Sciatic nerve (tissue), 2 donors: ENCODE data around the gene CLCF1. TPM values are rescaled to one million over a fixed set of nuclear protein-coding genes. Genes with fewer than 3 reads are reported as not detected.
"Not testable (repeated sequence)": the region's sequence is repeated elsewhere in the genome, so short reads cannot be mapped to it uniquely, and the experiment has no call there.

Source experiments
- ATAC-seq: fragments of 200-7000 bp; cut with Tn5 transposase; one replicate; pipeline ENCODE4 v1.9.1; 2020; ENCODE audit warnings: mild to moderate bottlenecking, moderate library complexity
- DNase-seq: peaks from one replicate; pipeline ENCODE4 v3.0.0-alpha.2; 2020; ENCODE audit warnings: low spot score
- intact Hi-C: fragments of 100-400 bp; cut with DNase I; formaldehyde crosslinking; loops from one replicate; pipeline ENCODE4 v1.14.2; 2022
- total RNA-seq: library from RNA; stranded (reverse); fragmentation: NEBNext Ultra II Directional; extraction: Animal tissue kit (Norgen Biotek cat#: 25700); gene quantifications from one replicate; pipeline ENCODE4 v1.2.1, GENCODE V29; 2021
- donor health status: DM: no; HTN: no; CAD: no.
- donor health status: DM: no; HTN: no; CAD: no.

CLCF1 gene
- total RNA-seq, 1 donor from 2014 or later: 7.5 TPM

DNA sequence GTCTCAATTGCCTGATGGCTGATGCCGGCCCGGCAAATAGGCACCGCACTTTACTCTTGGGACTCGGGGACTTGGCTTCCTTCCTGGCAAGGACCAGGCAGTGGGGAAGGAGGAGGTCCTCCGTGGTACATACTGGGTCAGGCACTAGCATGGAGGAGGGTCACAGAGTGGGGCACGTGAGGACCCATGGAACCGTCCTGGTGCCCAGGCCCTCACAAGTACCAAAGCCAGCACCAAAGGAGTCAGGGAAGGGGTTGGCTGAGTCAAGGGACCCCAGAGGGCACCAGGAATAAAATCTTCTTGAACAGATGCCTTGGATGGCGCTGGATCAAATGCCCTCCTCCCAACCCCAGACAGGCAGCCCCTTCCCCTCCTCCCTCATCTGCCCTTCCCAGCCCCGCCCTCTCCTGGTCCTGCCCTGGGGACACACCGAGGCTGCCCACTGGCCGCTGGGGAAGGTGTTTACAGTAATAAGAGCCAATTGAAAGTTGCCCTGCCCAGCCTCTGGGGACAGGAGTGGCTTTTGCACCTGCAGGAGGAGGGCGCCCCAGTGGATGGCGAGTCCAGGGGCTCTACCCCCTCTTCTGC is 36.5 kb upstream of the CLCF1 start:
- ATAC-seq (peak; percentile 3), DNase-seq (no peak)
- intact Hi-C loops: no loop called here

DNA sequence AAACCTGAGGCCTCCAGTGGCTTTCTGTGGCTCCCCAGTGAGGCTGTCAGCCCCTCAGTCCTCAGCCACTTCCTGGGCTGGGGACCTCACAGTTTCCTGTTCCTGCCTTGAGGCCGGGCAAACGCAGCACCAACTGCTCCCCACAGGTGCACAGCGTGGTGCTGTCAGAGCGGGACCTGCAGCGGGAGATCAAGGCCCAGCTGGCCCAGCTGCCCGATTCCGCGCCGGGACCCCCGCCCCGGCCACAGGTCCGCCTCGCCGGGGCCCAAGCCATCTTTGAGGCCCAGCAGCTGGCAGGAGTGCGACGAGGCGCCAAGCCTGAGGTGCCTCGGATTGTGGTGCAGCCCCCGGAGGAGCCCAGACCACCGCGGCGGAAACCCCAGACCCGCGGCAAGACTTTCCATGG is 35.9 kb upstream of the CLCF1 start:
- no peak for DNase-seq
- intact Hi-C loops: no loop called here

DNA sequence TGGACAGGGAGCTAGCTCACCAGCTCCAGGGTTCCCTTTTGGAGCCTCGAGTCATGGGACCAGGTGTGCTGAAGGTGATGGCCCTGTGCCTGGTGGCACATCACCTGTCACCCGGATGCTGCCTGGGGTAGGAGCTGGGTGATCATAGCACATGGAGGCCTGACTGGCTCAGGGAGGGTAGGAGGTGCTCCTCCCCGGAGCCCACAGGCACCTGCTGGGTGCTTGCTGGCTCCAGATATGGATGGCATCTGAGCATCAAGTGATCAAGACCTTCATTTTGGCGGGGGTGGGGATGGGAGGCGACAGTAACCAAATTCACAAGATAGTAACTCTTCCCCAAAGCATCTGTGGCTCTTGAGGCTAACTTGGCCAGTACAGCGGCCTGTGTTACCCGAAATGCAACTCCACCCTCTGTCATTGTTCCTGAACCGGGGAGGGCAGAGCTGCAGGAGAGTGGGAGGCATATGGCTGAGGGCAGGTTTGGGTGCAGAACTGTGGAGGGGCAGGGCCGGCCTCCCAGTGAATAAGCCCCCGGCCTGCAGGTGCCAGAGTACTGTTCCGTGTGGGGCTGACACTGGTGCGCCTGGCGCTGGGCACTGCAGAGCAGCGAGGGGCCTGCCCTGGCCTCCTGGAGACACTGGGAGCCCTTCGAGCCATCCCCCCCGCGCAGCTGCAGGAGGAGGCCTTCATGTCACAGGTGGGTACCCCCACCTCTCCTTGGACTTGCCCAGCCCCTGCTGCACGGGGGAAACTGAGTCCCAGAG is 35.2 kb upstream of the CLCF1 start:
- DNase-seq (no peak), ATAC-seq (no peak)
- intact Hi-C loops: no loop called here

More for the DNA sequence above, 35.9 kb upstream of the CLCF1 start:
- no peak for ATAC-seq

DNA sequence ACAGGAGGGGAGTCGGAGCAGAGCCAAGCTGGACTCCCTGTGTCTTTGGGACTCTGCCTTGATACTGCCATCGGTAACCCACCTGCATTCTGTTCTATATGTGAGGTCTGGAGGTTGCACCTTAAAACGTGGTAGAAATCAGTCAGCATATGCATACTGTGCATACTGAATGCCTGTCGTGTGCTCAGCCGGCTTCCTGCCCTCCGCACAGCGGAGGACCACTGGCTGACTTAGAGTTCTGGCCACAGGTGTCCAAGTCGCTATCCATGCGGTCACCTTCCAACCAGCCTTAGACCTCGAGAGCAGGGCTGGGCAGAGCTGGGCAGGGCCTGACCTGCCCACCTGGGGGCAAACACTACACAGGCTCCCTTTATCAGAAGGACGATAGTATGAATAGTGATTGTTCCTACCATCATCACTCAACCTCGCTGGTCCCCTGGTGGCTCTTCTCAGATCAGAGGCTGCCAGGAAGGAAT is 34.3 kb upstream of the CLCF1 start:
- DNase-seq (no peak), ATAC-seq (no peak)
- intact Hi-C loops: no loop called here

DNA sequence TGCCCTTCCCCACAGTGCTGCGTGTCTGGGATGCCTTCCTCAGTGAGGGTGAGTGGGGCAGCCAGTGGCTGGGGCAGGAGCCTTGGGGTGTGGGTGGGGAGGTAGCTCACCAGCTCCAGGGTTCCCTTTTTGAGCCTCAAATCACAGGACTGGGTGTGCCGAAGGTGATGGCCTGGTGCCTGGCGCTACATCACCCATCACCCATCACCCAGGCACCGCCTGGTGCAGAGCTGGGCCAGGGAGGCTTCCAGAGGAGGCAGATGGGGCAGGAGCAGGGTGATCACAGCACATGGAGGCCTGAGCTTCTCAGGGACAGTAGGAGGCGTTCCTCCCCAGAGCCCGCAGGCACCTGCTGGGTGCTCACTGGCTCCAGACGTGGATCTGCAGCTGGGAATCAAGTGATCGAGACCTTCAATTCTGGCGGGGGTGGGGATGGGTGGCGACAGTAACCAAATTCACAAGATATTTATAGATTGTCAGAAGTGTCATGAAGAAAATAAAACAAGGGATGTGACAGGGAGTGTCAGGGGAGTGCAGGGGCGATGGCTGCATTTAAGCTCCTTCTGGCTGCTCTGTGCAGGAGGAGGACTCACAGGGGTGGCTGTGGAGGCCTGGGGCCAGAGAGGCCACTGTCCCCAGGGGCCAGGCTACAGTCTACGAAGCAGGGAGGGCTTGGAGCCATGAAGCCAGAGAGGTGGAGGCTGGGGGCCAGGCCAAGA is 33.7 kb upstream of the CLCF1 start:
- no peak for DNase-seq

DNA sequence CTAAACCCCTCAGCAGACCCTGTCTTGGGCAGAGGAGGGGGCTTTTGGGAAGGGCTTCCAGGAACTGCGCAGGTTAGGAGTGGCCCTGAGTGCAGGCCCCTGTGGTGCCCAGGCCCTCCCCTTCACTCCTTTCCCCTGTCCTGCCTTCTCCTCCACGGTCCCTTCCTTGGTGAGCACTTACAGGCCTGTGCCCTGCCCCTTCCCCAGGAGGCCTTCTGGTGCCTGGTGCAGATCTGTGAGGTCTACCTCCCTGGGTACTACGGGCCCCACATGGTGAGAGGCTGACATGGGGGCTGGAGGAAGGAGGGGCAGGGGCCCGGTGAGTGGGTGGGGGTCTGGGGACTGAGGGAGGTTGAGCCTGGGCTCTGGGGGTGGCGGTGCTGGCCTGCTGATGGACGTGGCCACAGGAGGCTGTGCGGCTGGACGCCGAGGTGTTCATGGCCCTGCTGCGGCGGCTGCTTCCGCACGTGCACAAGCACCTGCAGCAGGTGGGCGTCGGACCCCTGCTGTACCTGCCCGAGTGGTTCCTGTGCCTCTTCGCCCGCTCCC is 33.1 kb upstream of the CLCF1 start:
- no peak for ATAC-seq
- intact Hi-C loops: no loop called here
- DNase-seq: no peak

More for the DNA sequence above, 33.7 kb upstream of the CLCF1 start:
- intact Hi-C loops: no loop called here
- no peak for ATAC-seq

DNA sequence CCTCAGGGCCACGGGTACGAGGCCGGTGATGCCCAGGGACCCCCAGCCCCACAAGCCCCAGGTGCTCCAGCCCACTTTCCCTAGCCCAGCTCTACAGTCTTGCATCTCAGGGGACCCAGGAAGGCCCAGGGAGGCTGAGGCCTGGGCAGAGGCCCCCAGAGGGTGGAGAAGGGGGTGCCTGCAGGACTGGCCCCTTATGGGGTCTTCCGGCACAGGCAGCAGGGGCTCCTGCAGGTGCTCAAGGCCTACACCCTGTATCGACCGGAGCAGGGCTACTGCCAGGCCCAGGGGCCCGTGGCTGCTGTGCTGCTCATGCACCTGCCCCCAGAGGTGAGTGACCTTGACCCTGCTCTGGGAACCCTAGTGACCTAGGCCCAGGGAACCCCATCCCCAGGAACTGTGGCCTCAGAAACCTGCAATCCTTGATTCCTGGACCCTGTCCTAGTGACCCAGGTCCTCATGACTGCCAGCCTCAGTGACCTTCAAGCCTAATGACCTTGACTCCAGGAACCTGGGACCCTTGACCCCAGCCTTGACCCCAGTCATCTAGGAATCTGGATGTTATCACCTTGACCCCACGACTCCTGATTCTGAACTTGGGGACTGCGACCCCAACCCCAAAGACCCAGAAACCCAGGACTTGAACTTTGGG is 32.4 kb upstream of the CLCF1 start:
- no peak for DNase-seq
- no peak for ATAC-seq
- intact Hi-C loops: no loop called here

DNA sequence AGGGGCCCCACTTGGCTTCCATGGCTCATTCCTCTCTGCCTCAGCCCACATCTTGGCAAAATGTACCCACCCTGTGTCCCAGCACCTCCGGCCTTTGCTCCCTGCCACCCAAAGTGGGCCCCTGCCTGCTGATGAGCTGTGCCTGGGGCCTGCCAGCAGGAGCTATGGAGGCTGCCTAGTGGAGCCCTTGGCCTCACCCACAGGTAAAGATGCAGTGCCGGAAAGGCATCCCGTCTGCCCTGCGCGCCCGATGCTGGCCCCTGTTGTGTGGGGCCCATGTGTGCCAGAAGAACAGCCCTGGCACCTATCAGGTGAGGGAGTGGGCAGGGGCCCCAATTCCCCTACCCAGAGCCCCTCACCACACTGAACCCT is 31.8 kb upstream of the CLCF1 start:
- ATAC-seq: no peak

DNA sequence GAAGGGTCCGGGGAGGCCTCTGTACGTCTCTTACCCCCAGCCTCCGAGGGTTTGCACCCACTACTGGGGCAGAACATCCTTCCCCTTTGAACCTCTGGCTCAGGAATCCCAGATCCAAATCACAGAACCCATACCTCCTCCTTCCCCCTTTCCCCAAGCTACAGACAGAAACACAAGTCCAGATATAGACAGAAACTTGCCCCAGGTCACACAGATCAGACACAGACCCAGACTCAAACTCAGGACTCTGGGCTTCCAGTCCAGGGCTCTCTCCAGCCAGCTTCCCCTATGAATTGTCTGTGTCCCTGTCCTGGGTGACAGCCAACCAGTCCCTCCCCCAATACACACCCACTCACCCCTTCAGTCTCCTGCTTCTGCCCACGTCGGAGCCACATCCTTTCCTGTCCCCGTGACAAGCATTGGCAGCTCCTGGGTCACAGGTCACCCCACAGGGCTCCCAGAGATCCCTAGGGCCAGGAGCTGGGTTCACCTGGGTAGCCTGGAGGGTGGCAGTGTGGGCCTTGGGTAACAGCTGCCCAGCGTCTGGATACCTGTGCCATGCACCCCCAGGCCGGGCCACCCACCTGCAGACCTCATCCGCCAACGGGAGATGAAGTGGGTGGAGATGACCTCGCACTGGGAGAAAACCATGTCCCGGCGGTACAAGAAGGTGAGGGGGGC is 31.3 kb upstream of the CLCF1 start:
- intact Hi-C loops: no loop called here
- DNase-seq (no peak), ATAC-seq (no peak)

More for the DNA sequence above, 31.8 kb upstream of the CLCF1 start:
- DNase-seq: no peak
- intact Hi-C loops: no loop called here

DNA sequence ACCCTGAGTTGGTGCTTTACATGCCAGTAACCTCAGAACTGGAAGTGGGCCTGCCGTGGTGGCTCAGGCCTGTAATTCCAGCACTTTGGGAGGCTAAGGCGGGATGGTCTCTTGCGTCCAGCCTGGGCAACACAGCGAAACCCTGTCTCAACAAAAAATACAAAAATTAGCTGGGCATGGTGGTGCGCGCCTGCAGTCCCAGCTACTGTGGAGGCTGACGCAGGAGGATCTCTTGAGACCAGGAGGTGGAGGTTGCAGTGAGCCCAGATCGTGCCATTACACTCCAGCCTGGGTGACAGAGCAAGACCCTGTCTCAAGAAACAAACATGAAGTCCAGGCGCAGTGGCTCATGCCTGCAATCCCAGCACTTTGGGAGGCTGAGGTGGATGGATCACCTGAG is 29.7 kb upstream of the CLCF1 start:
- intact Hi-C loops, DNase-seq, ATAC-seq: not testable (repeated sequence)

DNA sequence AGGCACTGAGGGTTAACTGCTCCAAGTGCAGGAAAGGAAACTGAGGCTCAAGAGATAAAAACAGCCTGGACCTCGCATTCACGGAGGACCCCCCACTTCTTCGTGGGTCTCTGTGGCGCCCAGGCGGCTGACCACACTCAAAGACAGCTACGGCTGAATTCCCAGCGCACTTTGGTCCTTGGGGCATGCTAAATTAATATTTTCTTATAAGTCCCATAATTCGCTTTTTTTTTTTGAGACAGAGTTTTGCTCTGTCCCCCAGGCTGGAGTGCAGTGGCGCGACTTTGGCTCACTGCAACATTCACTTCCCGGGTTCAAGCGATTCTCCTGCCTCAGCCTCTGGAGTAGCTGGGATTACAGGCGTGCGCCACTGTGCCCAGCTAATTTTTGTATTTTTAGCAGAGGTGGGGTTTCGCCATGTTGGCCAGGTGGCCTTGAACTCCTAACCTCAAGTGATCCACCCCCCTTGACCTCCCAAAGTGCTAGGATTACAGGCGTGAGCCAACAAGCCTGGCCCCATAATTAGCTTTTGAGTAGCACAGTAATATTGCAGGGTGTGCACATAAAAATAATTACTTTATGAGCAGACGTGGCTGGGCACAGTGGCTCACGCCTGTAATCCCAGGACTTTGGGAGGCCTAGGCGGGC is 28.9 kb upstream of the CLCF1 start:
- intact Hi-C loops, ATAC-seq, DNase-seq: not testable (repeated sequence)

DNA sequence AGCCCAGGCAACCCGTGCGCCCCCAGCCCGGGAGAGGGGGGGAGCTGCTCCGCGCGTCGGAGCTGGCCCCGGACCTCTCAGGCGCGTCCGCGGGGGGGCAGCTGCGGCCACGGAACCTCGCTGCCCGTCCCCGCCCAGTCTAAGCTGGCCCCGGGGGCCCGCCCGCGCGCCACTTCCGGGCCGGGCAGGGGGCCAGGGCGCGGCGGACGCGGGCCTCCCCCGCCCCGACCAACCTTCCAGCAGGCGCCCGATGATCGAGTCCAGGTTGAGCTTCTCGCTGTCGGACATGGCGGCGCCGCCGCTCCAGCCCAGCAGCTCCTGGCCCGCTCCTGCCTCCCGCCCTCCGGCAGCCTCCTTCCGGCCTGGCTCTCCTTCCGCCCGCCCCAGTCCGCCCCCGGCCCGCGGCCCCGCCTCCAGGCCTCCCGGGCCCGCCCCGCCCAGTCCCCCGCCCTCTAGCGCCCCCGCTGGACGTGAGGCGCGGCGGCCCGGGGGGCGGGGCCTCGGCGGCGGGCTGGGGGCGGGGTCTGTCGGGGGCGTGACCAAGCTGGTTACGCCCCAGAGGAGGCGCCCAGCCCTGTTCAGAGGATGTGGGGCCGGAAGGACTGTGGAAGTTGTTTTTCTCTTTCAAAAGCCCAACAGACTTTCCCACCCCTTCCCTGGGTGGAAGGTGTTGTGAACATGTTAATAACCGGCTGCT is 28.2 kb upstream of the CLCF1 start, which contains the start of gene PPP1CA:
TSS of gene PPP1CA (minus strand) at position 364 of the 697 bp plus-strand sequence. CDS start at position 288, 76 bp downstream.
- peak; percentile 94 for DNase-seq
- intact Hi-C loops: no loop called here
- ATAC-seq: peak; percentile 84

DNA sequence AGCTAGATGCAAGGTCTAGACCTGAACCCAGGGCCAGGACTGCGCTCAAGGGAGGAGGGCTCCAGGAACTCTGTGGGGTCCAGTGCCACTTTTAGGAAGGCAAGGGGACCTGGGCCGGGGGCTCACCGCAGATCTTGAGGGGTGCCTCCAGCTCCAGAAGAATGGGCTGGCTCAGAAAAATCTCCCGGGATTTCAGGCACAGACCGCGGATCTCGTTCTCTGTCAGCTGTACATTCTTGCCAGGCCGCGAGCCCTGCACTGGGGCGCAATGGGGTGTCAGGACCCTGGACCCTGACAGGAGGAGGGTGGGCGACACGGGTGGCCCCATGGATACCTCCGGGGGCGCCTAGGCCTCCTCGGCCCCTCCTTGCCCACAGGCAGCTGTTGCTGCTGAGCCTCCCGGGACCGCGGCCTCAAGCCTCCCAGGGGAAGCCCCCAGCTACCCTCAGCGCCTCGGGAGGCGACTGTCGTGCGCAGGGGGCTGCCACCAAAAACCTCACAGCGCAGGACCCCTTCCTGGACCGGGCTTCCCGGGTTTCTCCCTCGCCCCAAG is 27.6 kb upstream of the CLCF1 start:
- peak; percentile 7 for ATAC-seq
- DNase-seq: no peak
- intact Hi-C loops: loop anchor here (1.0 kb wide), 1 partner anchor 134 kb away; no protein-coding TSS in a partner anchor

DNA sequence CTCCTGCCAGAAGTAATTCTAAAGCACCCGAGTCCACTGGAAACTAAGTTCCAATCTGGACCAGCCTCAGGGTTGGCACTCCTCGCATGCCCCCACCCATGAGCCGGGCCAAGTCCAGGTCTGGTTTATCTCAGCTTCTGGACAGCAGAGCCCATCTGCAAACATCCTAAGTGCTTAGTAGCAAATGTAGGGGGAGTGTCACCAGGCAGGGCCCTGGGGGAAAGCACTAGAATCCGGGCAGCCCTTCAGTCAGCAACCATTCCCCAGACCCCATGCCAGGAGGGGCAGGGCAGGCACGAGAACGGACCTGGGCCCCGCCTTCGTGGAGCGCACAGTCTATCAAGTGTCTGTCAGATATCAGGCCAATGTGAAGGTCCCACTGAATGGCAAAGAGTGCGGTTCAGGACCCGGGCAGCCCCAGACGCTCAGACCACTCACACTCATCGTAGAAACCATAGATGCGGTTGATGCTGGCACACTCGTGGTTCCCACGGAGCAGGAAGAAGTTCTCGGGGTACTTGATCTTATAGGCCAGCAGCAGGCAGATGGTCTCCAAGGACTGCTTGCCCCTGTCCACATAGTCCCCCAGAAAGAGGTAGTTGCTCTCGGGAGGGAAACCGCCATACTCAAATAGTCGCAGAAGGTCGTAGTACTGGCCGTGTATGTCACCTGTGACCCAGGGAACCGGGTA is 27.0 kb upstream of the CLCF1 start:
- ATAC-seq (no peak), DNase-seq (no peak)
- intact Hi-C loops: loop anchor here (1.0 kb wide), 1 partner anchor 133 kb away; no protein-coding TSS in a partner anchor

DNA sequence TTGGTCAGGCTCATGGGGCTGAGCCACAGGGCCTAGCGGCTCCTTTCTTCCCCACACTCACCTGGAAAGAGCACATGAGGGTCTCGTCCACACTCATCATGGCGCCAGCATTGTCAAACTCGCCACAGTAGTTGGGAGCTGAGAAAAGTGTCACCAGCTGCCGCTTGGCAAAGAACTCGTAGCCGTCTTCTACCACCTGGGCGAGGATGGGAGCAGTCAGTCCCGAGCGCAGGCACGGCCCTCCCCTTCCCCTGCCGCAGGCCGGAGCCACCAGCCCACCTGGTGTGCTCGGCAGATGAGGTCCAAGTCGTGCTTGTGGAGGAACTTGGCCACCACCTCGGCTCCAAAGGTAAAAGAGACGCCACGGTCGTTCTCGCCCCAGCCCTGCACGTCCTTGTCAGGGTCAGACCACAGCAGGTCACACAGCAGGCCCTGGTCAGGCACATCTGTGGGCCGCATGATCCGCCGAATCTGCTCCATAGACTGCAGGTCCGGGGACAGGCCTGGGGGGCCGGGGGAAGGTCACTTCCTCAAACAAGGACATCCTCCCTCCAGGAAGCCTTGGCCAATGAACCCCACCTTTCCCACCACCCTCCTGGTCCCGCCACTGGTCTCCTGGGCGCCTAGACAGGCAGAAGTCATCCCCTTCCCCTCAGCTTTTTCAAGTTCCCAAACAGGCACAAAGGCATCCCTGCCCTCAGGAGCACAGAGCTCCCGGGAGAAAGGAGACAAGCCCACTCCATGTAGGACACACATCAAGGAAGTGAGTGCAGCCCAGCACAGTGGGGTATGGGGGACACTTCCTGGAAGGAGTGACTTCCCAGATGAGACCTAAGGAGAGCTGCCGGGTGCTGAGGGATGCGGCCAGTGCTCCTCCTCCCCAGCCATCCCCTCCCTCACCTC is 25.5 kb upstream of the CLCF1 start:
- intact Hi-C loops: loop anchor here (5.0 kb wide), 1 partner anchor 103 kb away; no protein-coding TSS in a partner anchor
- no peak for ATAC-seq
- no peak for DNase-seq
